H9 (cell line): ENCODE measurements around the gene KAT2B. TPM values are rescaled to one million over a fixed set of nuclear protein-coding genes. Genes with fewer than 3 reads are reported as not detected.

Source experiments
- DNase-seq: peaks from one replicate; pipeline ENCODE4 v3.0.0-alpha.2; 2017
- H2AFZ ChIP-seq: one replicate; pipeline ENCODE4 v1.6.1; 2013; ENCODE audit warnings: mild to moderate bottlenecking, low read length, control low read depth, moderate library complexity
- H2AK5ac ChIP-seq: 2 replicates; pipeline ENCODE4 v1.6.1; 2013; ENCODE audit warnings: low read length, control low read depth, mixed read lengths; ENCODE audit not compliant: insufficient read length
- H2BK120ac ChIP-seq: one replicate; pipeline ENCODE4 v1.6.1; 2013; ENCODE audit warnings: low read depth, mild to moderate bottlenecking, low read length, control low read depth, inconsistent platforms; ENCODE audit not compliant: poor library complexity, severe bottlenecking
- H2BK12ac ChIP-seq: 2 replicates; pipeline ENCODE4 v1.6.1; 2013; ENCODE audit warnings: low read length, control low read depth, mixed read lengths, low read depth; ENCODE audit not compliant: insufficient read length
- H2BK15ac ChIP-seq: 2 replicates; pipeline ENCODE4 v1.6.1; 2013; ENCODE audit warnings: low read depth, low read length, control low read depth
- H2BK20ac ChIP-seq: one replicate; pipeline ENCODE4 v1.6.1; 2013; ENCODE audit warnings: low read depth, mild to moderate bottlenecking, low read length, control low read depth, inconsistent platforms; ENCODE audit not compliant: poor library complexity, severe bottlenecking
- H2BK5ac ChIP-seq: 2 replicates; pipeline ENCODE4 v1.6.1; 2013; ENCODE audit warnings: low read length, control low read depth, mixed read lengths; ENCODE audit not compliant: insufficient read length
- H3K14ac ChIP-seq: 2 replicates; pipeline ENCODE4 v1.6.1; 2013; ENCODE audit warnings: low read length, control low read depth; ENCODE audit not compliant: insufficient read depth
- H3K18ac ChIP-seq: 2 replicates; pipeline ENCODE4 v1.6.1; 2013; ENCODE audit warnings: low read depth, mild to moderate bottlenecking, mixed read lengths, low read length, control low read depth; ENCODE audit not compliant: insufficient read length
- H3K23ac ChIP-seq: 2 replicates; pipeline ENCODE4 v1.6.1; 2013; ENCODE audit warnings: low read length, control low read depth, mixed read lengths, low read depth; ENCODE audit not compliant: insufficient read length
- H3K23me2 ChIP-seq: 2 replicates; pipeline ENCODE4 v1.6.1; 2013; ENCODE audit warnings: low read depth, mild to moderate bottlenecking, mixed read lengths, low read length, control low read depth; ENCODE audit not compliant: insufficient read length, poor library complexity, severe bottlenecking
- H3K27ac ChIP-seq: 2 replicates; pipeline ENCODE4 v1.5.1; 2013; ENCODE audit warnings: low read length, control low read depth, mixed read lengths, low read depth; ENCODE audit not compliant: insufficient read length
- H3K27me3 ChIP-seq: 2 replicates; pipeline ENCODE4 v1.6.1; 2013; ENCODE audit warnings: low read length, control low read depth, inconsistent platforms; ENCODE audit not compliant: insufficient read depth
- H3K4ac ChIP-seq: 2 replicates; pipeline ENCODE4 v1.6.1; 2013; ENCODE audit warnings: low read depth, mild to moderate bottlenecking, control low read depth, inconsistent platforms, low read length, moderate library complexity
- H3K4me1 ChIP-seq: 2 replicates; pipeline ENCODE4 v1.6.1; 2013; ENCODE audit warnings: low read length, control low read depth, inconsistent platforms; ENCODE audit not compliant: insufficient read depth
- H3K4me2 ChIP-seq: 2 replicates; pipeline ENCODE4 v1.6.1; 2013; ENCODE audit warnings: low read length, control low read depth, mixed read lengths; ENCODE audit not compliant: insufficient read length, insufficient read depth
- H3K56ac ChIP-seq: 2 replicates; pipeline ENCODE4 v1.6.1; 2013; ENCODE audit warnings: low read depth, mild to moderate bottlenecking, mixed read lengths, low read length, control low read depth; ENCODE audit not compliant: insufficient read length
- H3K79me1 ChIP-seq: 2 replicates; pipeline ENCODE4 v1.6.1; 2013; ENCODE audit warnings: low read depth, mild to moderate bottlenecking, moderate library complexity, low read length, control low read depth, inconsistent platforms; ENCODE audit not compliant: insufficient read depth, poor library complexity, severe bottlenecking
- H3K79me2 ChIP-seq: 2 replicates; pipeline ENCODE4 v1.6.1; 2013; ENCODE audit warnings: low read length, control low read depth, inconsistent platforms; ENCODE audit not compliant: insufficient read depth
- H3K9ac ChIP-seq: 2 replicates; pipeline ENCODE4 v1.6.1; 2013; ENCODE audit warnings: low read length, control low read depth, mixed read lengths; ENCODE audit not compliant: insufficient read length; ENCODE audit errors: extremely low read depth
- H3K9me3 ChIP-seq: one replicate; pipeline ENCODE4 v1.6.1; 2013; ENCODE audit warnings: low read depth, low read length, inconsistent platforms; ENCODE audit not compliant: control insufficient read depth
- H3T11ph ChIP-seq: one replicate; pipeline ENCODE4 v1.6.1; 2013; ENCODE audit warnings: mild to moderate bottlenecking, low read length, control low read depth, inconsistent platforms
- H4K20me1 ChIP-seq: one replicate; pipeline ENCODE4 v1.6.1; 2013; ENCODE audit not compliant: control insufficient read depth, insufficient read length, insufficient read depth
- H4K5ac ChIP-seq: 2 replicates; pipeline ENCODE4 v1.6.1; 2013; ENCODE audit warnings: low read depth, mild to moderate bottlenecking, mixed read lengths, low read length, control low read depth; ENCODE audit not compliant: insufficient read length
- H4K8ac ChIP-seq: replicated peaks from 2 replicates; pipeline ENCODE4 v1.6.1; 2013; ENCODE audit warnings: low read length, control low read depth, mixed read lengths, low read depth; ENCODE audit not compliant: insufficient read length
- H4K91ac ChIP-seq: 2 replicates; pipeline ENCODE4 v1.6.1; 2013; ENCODE audit warnings: low read depth, mild to moderate bottlenecking, moderate library complexity, mixed read lengths, low read length, control low read depth; ENCODE audit not compliant: insufficient read length
- H3K27ac Mint-ChIP-seq, 3 experiments: 2 replicates in 2 of 3; 3 replicates in 1 of 3; pipeline ENCODE4 v1.8.0; 2020 to 2021; ENCODE audit warnings: mixed read lengths in 3 of 3, mild to moderate bottlenecking in 1 of 3, moderate library complexity in 1 of 3
- H3K27me3 Mint-ChIP-seq: 2 replicates; pipeline ENCODE4 v1.8.0; 2021; ENCODE audit warnings: low read depth, mild to moderate bottlenecking, moderate library complexity, mixed read lengths
- H3K36me3 Mint-ChIP-seq, 3 experiments: 2 replicates in 2 of 3; 3 replicates in 1 of 3; pipeline ENCODE4 v1.8.0; 2020 to 2021; ENCODE audit warnings: low read depth in 3 of 3, mixed read lengths in 3 of 3; ENCODE audit not compliant: insufficient read depth in 1 of 3
- H3K4me1 Mint-ChIP-seq, 2 experiments: 2 replicates each; pipeline ENCODE4 v1.8.0; 2020; ENCODE audit warnings: mixed read lengths in 2 of 2
- H3K4me3 Mint-ChIP-seq, 2 experiments: 2 replicates in 1 of 2; 3 replicates in 1 of 2; pipeline ENCODE4 v1.8.0; 2020 to 2021; ENCODE audit warnings: mild to moderate bottlenecking in 2 of 2, mixed read lengths in 2 of 2, moderate library complexity in 1 of 2
- H3K9me3 Mint-ChIP-seq, 2 experiments: 2 replicates in 1 of 2; 3 replicates in 1 of 2; pipeline ENCODE4 v1.8.0; 2020; ENCODE audit warnings: mild to moderate bottlenecking in 2 of 2, mixed read lengths in 2 of 2, moderate library complexity in 1 of 2
- WGBS: extraction: QIAGEN DNeasy Blood & Tissue Kit; methylation state at CpG from one replicate; pipeline ENCODE4 v1.1.7; 2013; ENCODE audit warnings: missing lambda C conversion rate, low lambda C conversion rate, mixed read lengths; ENCODE audit not compliant: insufficient read length; ENCODE audit errors: extremely low coverage; 5-methylcytosine and 5-hydroxymethylcytosine counted together
- total RNA-seq: library from RNA; stranded (reverse); gene quantifications from 2 replicates; pipeline ENCODE4 v1.2.1, GENCODE V29; 2021
- TF ChIP-seq, protein P1 (sequence below): fragments of 200-600 bp; sonication (generic); conservative IDR thresholded peaks from 3 replicates; pipeline ENCODE4 v1.8.0; 2021; ENCODE audit warnings: antibody characterized with exemption, mild to moderate bottlenecking

Gene KAT2B
- total RNA-seq, 1 experiment from 2014 or later: 6.3 TPM

DNA sequence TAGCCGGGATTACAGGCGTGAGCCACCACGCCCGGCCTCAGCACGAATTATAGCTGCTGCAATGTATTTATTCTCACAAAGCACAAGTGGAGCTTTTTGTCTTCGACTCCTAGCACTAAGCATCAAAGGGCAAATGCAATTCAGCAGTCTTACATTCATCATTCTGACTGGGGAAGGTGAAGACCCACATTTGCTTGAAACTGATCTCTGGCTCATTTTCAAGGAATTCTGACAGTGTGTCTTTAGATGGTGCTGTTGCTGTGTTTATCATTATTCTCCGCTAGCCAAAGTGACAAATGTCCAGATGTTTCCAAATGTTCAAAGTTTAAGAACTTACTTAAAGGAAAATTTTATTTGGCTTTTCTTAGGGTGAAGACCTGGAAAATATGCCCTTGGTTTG, 89.9 kb downstream of the KAT2B start:
- no peaks in the 10 kb centered on the region for H3K4me1 ChIP-seq
- H3K9me3 ChIP-seq: no peaks in the 10 kb centered on the region
- no peak overlapping the region for H2AFZ ChIP-seq
- no peak overlapping the region for H3K14ac ChIP-seq
- H3K27ac ChIP-seq: no peak overlapping the region
- H4K91ac ChIP-seq: no peak overlapping the region
- H2BK5ac ChIP-seq: no peak overlapping the region
- H3K79me2 ChIP-seq: no peaks in the 10 kb centered on the region
- H3K9ac ChIP-seq: no peak overlapping the region
- H3K23me2 ChIP-seq: no peaks in the 10 kb centered on the region
- H2BK20ac ChIP-seq: no peak overlapping the region
- no peak overlapping the region for H3K4me3 Mint-ChIP-seq
- no peaks in the 10 kb centered on the region for H3K27me3 ChIP-seq
- no peak overlapping the region for H2BK12ac ChIP-seq
- no peak for DNase-seq
- H3K4me2 ChIP-seq: no peak overlapping the region
- WGBS: no CpG with 5 or more reads among the region's 7 CpGs
- H3K36me3 Mint-ChIP-seq: no peaks in the 10 kb centered on the region; a peak in 1 of 7 replicates
- no peak overlapping the region for H4K5ac ChIP-seq
- no peak overlapping the region for H3K56ac ChIP-seq
- no peak overlapping the region for H3K18ac ChIP-seq
- no peak overlapping the region for H2BK120ac ChIP-seq
- H3T11ph ChIP-seq: no peak overlapping the region
- H3K4me1 Mint-ChIP-seq: no peaks in the 10 kb centered on the region
- no peaks in the 10 kb centered on the region for H3K9me3 Mint-ChIP-seq
- H3K23ac ChIP-seq: no peak overlapping the region
- no peak overlapping the region for H4K8ac ChIP-seq
- no peak overlapping the region for H2BK15ac ChIP-seq
- TF ChIP-seq, protein P1, sequence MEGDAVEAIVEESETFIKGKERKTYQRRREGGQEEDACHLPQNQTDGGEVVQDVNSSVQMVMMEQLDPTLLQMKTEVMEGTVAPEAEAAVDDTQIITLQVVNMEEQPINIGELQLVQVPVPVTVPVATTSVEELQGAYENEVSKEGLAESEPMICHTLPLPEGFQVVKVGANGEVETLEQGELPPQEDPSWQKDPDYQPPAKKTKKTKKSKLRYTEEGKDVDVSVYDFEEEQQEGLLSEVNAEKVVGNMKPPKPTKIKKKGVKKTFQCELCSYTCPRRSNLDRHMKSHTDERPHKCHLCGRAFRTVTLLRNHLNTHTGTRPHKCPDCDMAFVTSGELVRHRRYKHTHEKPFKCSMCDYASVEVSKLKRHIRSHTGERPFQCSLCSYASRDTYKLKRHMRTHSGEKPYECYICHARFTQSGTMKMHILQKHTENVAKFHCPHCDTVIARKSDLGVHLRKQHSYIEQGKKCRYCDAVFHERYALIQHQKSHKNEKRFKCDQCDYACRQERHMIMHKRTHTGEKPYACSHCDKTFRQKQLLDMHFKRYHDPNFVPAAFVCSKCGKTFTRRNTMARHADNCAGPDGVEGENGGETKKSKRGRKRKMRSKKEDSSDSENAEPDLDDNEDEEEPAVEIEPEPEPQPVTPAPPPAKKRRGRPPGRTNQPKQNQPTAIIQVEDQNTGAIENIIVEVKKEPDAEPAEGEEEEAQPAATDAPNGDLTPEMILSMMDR: peak; percentile 22; the same call in 1 of the 3 replicates
- H3K4ac ChIP-seq: no peak overlapping the region
- H3K27me3 Mint-ChIP-seq: no peaks in the 10 kb centered on the region
- no peaks in the 10 kb centered on the region for H3K79me1 ChIP-seq
- no peaks in the 10 kb centered on the region for H4K20me1 ChIP-seq
- H3K27ac Mint-ChIP-seq: no peak overlapping the region
- H2AK5ac ChIP-seq: no peak overlapping the region
